Endothelial cell of umbilical vein (primary cell): ENCODE results near the gene CXCR4. TPM values are rescaled to one million over a fixed set of nuclear protein-coding genes. Genes with fewer than 3 reads are reported as not detected.

Experiments
- BruUV-seq: library from RNA; stranded (reverse); fragments of 400-500 nt; replicated peaks from 2 replicates; lab custom pipeline; 2021; lab: Mats Ljungman, UMichigan
- CTCF ChIA-PET: fragments of 300-600, 350-600 bp; sonication (Branson Sonifier 250); formaldehyde crosslinking; loops from one replicate; lab custom pipeline; 2021; ENCODE audit warnings: antibody characterized with exemption, inconsistent platforms; lab: Charles Lee
- POLR2A ChIA-PET: fragments of 300-600, 350-600 bp; sonication (Branson Sonifier 250); formaldehyde crosslinking; loops from one replicate; lab custom pipeline; 2021; ENCODE audit warnings: antibody characterized with exemption, inconsistent platforms; lab: Charles Lee
- DNase-seq: peaks from one replicate; pipeline ENCODE4 v3.0.0-alpha.2; 2011; ENCODE audit warnings: low read depth, low spot score
- FAIRE-seq: peaks from 2 replicates; lab custom pipeline; 2011; peaks lifted over from hg19 to GRCh38; lab: Jason Lieb, UNC
- H2AFZ ChIP-seq: 2 replicates; pipeline ENCODE4 v1.6.0; 2012; ENCODE audit warnings: low read depth, low read length, control low read depth, inconsistent platforms
- H3K27ac ChIP-seq: 2 replicates; pipeline ENCODE4 v1.5.1; 2011; ENCODE audit warnings: low read depth, mild to moderate bottlenecking, control low read depth, low read length, moderate library complexity; ENCODE audit not compliant: insufficient read depth
- H3K27me3 ChIP-seq, 2 experiments: 2 replicates each; pipeline versions ENCODE4 v1.6.0 to v1.6.1; 2011; ENCODE audit warnings: low read length in 2 of 2, mixed read lengths in 1 of 2; ENCODE audit not compliant: control insufficient read depth in 2 of 2, insufficient read depth in 2 of 2
- H3K36me3 ChIP-seq, 2 experiments: 2 replicates in 1 of 2; 3 replicates in 1 of 2; pipeline ENCODE4 v1.5.1; 2011; ENCODE audit warnings: low read length in 2 of 2, mild to moderate bottlenecking in 1 of 2, moderate library complexity in 1 of 2; ENCODE audit not compliant: control insufficient read depth in 2 of 2, insufficient read depth in 2 of 2; ENCODE audit errors: extremely low read depth in 1 of 2
- H3K4me1 ChIP-seq: 3 replicates; pipeline ENCODE4 v1.5.1; 2011; ENCODE audit warnings: mild to moderate bottlenecking, low read length; ENCODE audit not compliant: control insufficient read depth, insufficient read depth; ENCODE audit errors: extremely low read depth
- H3K4me2 ChIP-seq: 2 replicates; pipeline ENCODE4 v1.6.1; 2011; ENCODE audit warnings: low read length, control low read depth, mixed read lengths; ENCODE audit not compliant: insufficient read depth
- H3K4me3 ChIP-seq, 3 experiments: fragments of 200-600 bp in 1 of 3; sonication (generic), shearing (Covaris generic) in 1 of 3; replicated peaks in 1 of 3; 2 replicates each; pipeline ENCODE4 v1.5.1; 2011 to 2016; ENCODE audit warnings: control low read depth in 3 of 3, low read length in 3 of 3, mild to moderate bottlenecking in 2 of 3, inconsistent platforms in 1 of 3, low read depth in 1 of 3, moderate library complexity in 1 of 3; ENCODE audit not compliant: insufficient read depth in 1 of 3
- H3K79me2 ChIP-seq: 2 replicates; pipeline ENCODE4 v1.6.0; 2012; ENCODE audit warnings: low read length, inconsistent platforms; ENCODE audit not compliant: control insufficient read depth, insufficient read depth
- H3K9ac ChIP-seq: replicated peaks from 2 replicates; pipeline ENCODE3; 2011; ENCODE audit warnings: low read length, control low read depth; ENCODE audit not compliant: insufficient read depth; ENCODE audit errors: extremely low read depth
- H3K9me1 ChIP-seq: replicated peaks from 3 replicates; pipeline ENCODE4 v1.6.0; 2011; ENCODE audit warnings: mild to moderate bottlenecking, low read length; ENCODE audit not compliant: control insufficient read depth, insufficient read depth; ENCODE audit errors: extremely low read depth
- H3K9me3 ChIP-seq: replicated peaks from 2 replicates; pipeline ENCODE4 v1.5.1; 2012; ENCODE audit warnings: low read length, inconsistent platforms; ENCODE audit not compliant: control insufficient read depth, insufficient read depth
- H4K20me1 ChIP-seq: replicated peaks from 2 replicates; pipeline ENCODE3; 2011; ENCODE audit warnings: mild to moderate bottlenecking, low read length; ENCODE audit not compliant: control insufficient read depth, insufficient read depth; ENCODE audit errors: extremely low read depth
- CTCF ChIP-seq, 2 donors: IDR thresholded peaks; 1 replicate in 1 of 2; 2 replicates in 1 of 2; pipeline ENCODE4 v1.5.1; 2011; ENCODE audit warnings: low read length in 2 of 2, mild to moderate bottlenecking in 2 of 2, moderate library complexity in 2 of 2, control low read depth in 1 of 2, inconsistent platforms in 1 of 2, low read depth in 1 of 2; ENCODE audit not compliant: insufficient read depth in 1 of 2; ENCODE audit errors: extremely low read depth in 1 of 2
- EZH2 ChIP-seq: IDR thresholded peaks from 2 replicates; pipeline ENCODE4 v1.6.1; 2012; ENCODE audit warnings: borderline replicate concordance, low read depth, mild to moderate bottlenecking, moderate library complexity, low read length, inconsistent platforms; ENCODE audit not compliant: severe bottlenecking
- FOS ChIP-seq: IDR thresholded peaks from 2 replicates; pipeline ENCODE4 v1.6.1; 2011; ENCODE audit warnings: mild to moderate bottlenecking, low read length, moderate library complexity, borderline replicate concordance; ENCODE audit not compliant: insufficient read depth
- GATA2 ChIP-seq: IDR thresholded peaks from 2 replicates; pipeline ENCODE4 v1.7.0; 2011; ENCODE audit warnings: low read depth, mild to moderate bottlenecking, moderate library complexity, mixed read lengths, low read length; ENCODE audit not compliant: insufficient read length, insufficient read depth
- JUN ChIP-seq: IDR thresholded peaks from 2 replicates; pipeline ENCODE4 v1.6.1; 2011; ENCODE audit warnings: borderline replicate concordance, low read depth; ENCODE audit not compliant: insufficient read length, insufficient read depth
- MYC ChIP-seq: IDR thresholded peaks from one replicate; pipeline ENCODE4 v1.6.1; 2011; ENCODE audit warnings: mild to moderate bottlenecking, low read depth, low read length
- POLR2A ChIP-seq: IDR thresholded peaks from 2 replicates; pipeline ENCODE4 v1.6.1; 2012; ENCODE audit warnings: low read depth, mild to moderate bottlenecking, control low read depth, low read length
- POLR2AphosphoS5 ChIP-seq: IDR thresholded peaks from 2 replicates; pipeline ENCODE4 v1.6.1; 2012; ENCODE audit warnings: low read depth, mild to moderate bottlenecking, control low read depth, low read length, moderate library complexity; ENCODE audit not compliant: insufficient read depth
- dilution Hi-C: fragments of 300-500 bp; cut with MboI; formaldehyde crosslinking; loops from one replicate; pipeline ENCODE4 v1.15.0; 2019; ENCODE audit warnings: low sequenced_read_pairs; ENCODE audit not compliant: extremely low pct_ligation_motif_present
- intact Hi-C: fragments of 100-400 bp; cut with micrococcal nuclease; formaldehyde crosslinking; loops from one replicate; pipeline ENCODE4 v1.10.0; 2022
- polyA plus RNA-seq, 4 experiments: library from polyadenylated mRNA; depleted of rRNA in 3 of 4; stranded (reverse) in 3 of 4; unstranded in 1 of 4; fragments of >200 nt; gene quantifications; 2 replicates each; pipeline versions ENCODE4 v1.2.1 to v1.2.3, GENCODE V29; 2011 to 2012; ENCODE audit warnings: missing spikeins in 1 of 4
- total RNA-seq: library from RNA; stranded (reverse); gene quantifications from 2 replicates; pipeline ENCODE4 v1.2.3, GENCODE V29; 2021
- TF ChIP-seq, protein P1 (sequence below): IDR thresholded peaks from 2 replicates; pipeline ENCODE4 v1.6.1; 2011; ENCODE audit not compliant: insufficient read depth, insufficient read length

The CXCR4 gene
- total and polyA plus RNA-seq, 2 donors (not counting 3 experiments of a cell fraction or from before 2014, with no cell fraction given), result 42.2 to 52.4 TPM

GRCh38 chr2:136141510-136142149 lies 23.7 kb upstream of the CXCR4 start:
- POLR2A ChIA-PET, result no interaction called here

More at GRCh38 chr2:136141510-136142149, 23.7 kb upstream of the CXCR4 start:
- no peak for FAIRE-seq
- no peak overlapping the region for H3K27ac ChIP-seq
- dilution Hi-C loops, result no loop called here
- no peaks in the 10 kb centered on the region for H3K9me3 ChIP-seq
- DNase-seq, result no peak
- H2AFZ ChIP-seq, result no peak overlapping the region
- no peaks in the 10 kb centered on the region for H3K4me1 ChIP-seq
- no peaks in the 10 kb centered on the region for H3K36me3 ChIP-seq
- intact Hi-C loops, result no loop called here
- no peaks in the 10 kb centered on the region for H3K79me2 ChIP-seq
- no TSS peak for BruUV-seq
- H3K9me1 ChIP-seq, result no peaks in the 10 kb centered on the region
- peaks cover 0 to 4% of the 10 kb centered on the region in 2 experiments for H3K27me3 ChIP-seq
- no peak overlapping the region for H3K4me3 ChIP-seq
- CTCF ChIA-PET, result no interaction called here
- no peaks in the 10 kb centered on the region for H4K20me1 ChIP-seq
- H3K4me2 ChIP-seq, result no peak overlapping the region
- TF ChIP-seq EZH2, result no peak
- TF ChIP-seq POLR2AphosphoS5, result no peak
- no peak for TF ChIP-seq MYC
- no peak for TF ChIP-seq GATA2
- TF ChIP-seq JUN, result no peak
- TF ChIP-seq FOS, result no peak
- no peak for TF ChIP-seq POLR2A
- TF ChIP-seq CTCF (IDR thresholded peaks at IDR 0.05; ENCODE audit: extremely low read depth in 1 of 2, insufficient read depth in 1 of 2, low read depth in 1 of 2, low read length in 2 of 2), result no peak
- TF ChIP-seq, protein P1, sequence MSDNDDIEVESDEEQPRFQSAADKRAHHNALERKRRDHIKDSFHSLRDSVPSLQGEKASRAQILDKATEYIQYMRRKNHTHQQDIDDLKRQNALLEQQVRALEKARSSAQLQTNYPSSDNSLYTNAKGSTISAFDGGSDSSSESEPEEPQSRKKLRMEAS, result no peak
- H3K9ac ChIP-seq, result no peak overlapping the region
